GM21576 (cell line): ENCODE measurements around the gene PTPRD.
"Not testable (repeated sequence)": the region's sequence is repeated elsewhere in the genome, so short reads cannot be mapped to it uniquely, and the experiment has no call there.

Source experiments
- ATAC-seq: cut with Tn5 transposase; IDR thresholded peaks from one replicate; pipeline ENCODE4 v1.9.1; 2021; ENCODE audit warnings: mild to moderate bottlenecking, moderate library complexity; ENCODE audit not compliant: unreplicated experiment

The PTPRD gene

DNA sequence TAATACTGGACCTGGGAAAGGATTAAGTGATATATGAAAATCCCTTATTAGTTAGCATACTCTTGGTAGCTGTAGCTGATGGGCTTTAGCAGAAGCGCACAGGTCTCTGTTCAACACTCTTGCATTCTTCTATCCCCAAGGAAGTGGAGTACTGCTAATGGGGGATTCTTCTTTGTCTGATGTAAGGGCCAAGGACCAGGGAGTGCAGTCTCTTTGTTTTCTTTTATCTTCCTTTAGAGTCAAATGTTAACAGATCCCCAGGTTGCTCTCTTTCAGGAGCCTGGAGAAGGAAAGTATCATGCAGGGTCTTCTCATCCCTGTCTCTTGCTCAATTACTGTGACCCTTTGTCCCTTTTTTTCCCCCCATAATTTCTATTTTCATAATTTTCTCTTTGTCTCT is 1666.3 kb downstream of the PTPRD start:
- ATAC-seq = no peak

DNA sequence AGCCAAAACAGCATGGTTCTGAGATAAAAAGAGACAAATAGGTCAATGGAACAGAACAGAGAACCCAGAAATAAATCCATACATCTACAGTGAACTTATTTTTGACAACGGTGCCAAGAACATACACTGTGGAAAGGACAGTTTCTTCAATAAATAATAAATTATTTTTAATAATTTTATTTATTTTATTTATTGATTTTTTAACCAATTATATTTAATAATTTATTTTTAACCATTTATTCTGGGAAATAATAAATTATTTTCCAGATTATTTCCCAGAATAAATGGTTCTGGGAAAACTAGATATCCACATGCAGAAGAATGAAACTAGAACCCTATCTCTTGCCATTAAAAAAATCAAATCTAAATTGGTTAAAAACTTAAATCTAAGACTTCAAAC is 1669.4 kb downstream of the PTPRD start:
- ATAC-seq = no peak

DNA sequence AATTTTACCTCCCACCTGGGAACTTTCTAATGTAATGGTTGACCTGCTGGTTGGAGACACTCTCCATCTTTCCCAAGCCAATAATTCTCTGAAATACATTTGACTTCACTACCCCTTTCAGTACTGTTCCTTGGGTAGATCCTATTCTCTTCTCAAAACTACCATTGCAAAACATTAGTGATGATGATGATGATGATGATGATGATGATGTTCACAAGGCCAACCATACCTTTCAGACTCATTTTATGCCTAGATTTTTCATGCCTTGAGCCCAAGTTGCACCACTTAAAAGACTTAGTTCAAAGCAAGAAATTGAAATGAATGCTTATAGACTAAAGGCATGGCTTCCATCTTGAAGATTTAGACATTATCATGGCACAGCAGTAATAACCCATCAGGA is 1672.2 kb downstream of the PTPRD start:
- no peak for ATAC-seq

DNA sequence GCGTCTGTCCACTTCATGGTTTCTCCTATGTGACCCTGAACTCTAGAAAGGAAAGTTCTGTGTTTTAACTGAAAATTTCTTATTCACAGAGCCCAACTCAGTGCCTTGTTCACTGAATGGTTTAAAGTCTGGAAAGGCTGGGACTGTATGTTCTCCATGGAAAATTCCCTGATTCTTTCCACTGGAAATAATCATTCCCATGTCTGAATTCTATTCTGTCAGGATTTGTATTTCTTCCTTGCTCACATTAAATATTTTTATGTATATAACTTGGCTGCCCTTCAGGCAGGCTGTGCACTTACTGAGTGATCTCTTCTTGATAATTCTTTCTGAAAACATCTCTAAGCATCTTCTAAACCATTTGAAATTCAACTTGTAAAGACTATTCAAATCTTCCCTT is 1686.3 kb downstream of the PTPRD start:
- no peak for ATAC-seq

DNA sequence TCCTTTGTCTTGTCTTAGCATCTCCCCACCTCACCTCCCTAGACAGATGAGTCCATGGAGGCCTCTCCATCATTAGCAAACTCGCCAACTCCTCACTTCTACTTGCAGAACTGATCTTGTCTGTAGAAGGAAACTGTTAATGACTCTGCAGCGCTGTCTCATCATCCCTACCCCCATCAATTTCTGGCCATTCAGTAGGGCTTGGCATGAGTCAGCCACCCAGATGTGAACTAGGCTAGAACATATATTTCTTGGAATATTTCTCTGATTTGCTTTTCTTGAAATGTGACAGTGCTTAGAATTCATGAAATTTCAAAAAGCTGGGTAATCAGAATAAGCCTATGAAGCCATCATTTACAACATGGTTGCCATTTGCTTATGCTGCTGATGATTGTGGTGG is 1688.2 kb downstream of the PTPRD start:
- ATAC-seq = no peak

DNA sequence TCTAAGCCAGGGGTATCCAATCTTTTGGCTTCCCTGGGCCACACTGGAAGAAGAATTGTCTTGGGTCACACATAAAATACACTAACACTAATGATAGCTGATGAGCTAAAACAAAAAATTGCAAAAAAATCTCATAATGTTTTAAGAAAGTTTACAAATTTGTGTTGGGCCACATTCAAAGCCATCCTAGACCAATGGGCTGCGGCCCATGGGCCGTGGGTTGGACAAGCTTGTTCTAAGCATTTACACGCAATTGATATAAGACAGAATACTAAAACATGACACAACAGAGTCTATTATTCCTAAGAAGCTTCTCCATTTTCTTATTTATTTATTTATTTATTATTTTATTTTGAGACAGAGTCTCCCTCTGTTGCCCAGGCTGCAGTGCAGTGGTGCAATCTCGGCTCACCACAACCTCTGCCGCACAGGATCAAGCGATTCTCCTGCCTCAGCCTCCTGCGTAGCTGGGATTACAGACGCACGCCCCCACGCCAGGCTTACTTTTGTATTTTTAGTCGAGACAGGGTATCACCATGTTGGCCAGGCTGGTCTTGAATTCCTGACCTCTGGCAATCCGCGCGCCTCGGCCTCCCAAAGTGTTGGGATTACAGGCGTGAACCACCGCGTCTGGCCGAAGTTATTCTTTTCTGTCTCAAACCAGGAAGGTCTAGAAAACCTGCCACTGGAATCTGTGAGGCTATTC is 1692.2 kb downstream of the PTPRD start:
- ATAC-seq = not testable (repeated sequence)

DNA sequence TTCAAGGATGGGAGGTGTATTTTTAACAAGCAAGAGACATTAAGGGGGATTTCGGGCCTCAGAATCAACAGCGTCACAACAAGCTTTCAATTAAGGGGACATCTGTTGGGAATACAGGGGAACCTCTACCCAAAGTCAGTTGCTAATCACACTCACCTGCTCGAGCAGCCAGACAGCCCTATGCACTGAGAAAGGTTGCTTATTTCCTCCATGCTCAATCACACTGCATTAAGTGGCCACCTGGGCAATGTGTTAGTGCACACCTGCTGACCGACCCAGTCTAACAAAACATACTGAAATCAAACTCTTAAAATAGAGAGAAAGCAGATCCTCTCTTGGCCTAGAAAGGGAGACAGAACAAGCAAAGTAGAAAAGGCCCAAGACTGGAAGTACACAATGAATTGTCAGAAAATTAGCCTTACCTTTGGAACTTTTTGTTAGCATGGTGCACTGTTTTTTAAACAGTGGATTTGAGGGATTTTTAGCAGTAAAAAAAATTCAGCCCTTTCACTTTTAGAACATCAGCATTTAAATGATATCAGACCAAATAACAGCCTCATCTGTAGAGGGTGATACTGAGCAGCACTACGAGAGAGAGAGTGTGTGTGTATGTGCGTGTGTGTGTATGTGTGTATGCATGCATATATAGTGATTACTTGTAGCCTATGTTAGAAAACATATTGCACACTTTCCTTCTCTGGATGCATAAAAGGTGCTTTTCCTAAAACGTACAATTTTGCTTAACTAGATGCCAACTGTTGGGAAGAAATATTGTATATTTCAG is 1694.7 kb downstream of the PTPRD start:
- ATAC-seq = no peak

DNA sequence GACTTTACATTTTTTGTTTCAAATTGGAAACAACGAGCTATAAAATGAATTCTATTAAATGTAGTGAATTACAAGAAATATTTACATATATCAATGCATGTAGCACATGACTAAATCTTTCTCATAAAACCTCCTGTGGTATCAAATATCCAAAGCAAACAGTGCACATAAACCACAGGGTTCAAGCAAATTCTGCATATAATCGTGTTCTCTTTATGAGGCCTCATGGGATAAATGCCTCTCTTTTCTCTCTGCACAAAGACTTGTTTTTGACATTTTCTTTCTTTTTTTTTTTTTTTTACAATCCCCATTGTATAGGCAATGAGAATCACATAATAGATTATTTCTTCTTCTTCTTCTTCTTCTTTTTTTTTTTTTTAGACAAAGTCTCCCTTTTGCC is 1696.0 kb downstream of the PTPRD start:
- no peak for ATAC-seq

DNA sequence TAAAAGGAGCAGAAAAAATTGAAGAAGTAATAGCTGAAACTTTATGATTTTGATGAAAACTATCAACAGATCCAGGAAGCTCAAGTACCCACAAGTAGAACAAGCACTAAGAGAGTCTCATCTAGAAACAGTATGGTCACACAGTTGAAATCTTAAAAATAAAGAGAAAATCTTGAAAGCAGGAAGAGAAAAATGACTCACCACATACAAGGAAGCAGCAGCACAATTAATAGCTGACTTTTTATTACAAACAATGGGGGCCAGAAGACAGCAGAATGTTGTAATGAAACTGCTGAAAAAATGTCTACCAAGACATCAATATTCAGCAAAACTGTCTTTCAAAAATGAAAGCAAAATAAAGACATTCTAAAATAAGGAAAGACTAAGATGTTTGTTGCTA is 1704.9 kb downstream of the PTPRD start:
- ATAC-seq = no peak

DNA sequence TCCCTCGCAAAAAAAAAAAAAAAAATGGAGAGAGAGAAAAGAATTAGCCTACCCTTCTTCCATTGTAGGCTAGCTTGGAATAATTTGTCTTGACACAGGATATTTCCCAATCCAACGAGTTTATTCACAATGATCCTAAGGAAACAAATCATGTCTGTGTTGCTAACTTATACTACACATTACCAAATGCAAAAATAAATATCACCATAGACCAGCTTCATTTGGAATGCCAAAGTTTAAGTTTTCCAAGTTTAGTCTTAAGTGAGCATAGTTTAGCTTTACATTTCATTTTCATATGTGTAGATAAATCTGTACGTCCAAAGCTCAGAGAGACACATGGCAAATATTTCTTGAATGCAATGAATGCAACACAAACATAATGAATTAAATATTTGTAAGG is 1707.1 kb downstream of the PTPRD start:
- ATAC-seq = no peak

DNA sequence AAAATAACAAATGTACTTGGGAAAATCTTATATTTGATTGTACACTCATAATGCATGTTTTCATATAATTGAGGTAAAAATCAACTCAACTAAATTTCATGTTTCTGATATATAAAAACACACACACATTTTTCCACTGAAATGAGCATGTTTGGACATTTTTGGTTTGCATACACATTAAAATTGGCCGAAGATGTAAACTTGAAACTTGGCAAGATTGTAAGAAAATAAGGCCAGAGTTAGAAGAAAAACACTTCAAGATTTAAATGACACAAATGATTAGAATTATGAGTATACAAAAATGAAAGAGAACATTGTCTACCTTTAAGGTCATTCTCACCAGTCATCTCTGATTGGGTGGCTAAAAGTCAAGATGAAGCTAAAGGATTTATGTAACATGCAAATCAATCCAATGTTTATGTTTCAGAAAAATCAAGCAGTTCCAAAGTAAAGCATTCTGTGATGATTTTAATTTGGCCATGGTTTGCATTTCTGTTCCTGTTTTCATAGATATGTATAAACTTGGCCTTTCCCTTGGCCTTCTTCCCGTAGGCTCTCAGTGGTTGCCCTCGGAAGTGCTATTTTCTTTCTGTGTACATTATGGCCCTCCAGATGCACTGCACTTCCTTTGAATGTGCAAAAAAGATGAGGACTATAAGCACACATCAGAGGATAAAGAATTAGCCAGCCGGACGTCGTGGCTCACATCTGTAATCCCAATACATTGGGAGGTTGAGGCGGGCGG is 1707.9 kb downstream of the PTPRD start:
- no peak for ATAC-seq

DNA sequence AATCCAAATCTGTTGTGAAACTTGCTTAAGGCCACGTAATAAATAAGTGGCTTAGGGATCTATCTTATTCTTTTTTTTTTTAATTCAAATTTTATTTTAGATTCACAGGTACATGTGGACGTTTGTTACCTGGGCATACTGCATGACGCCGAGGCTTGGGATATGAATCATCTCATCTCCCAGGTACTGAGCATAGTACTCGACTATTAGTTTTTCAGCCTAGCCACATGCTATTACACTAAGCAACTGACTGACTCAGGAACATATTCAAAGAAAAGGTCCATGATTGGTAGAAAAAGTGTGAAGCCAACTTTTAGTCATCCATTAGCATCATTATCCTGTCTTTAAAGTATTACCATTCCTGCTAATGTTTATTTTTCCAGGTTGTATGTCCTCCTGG is 1709.7 kb downstream of the PTPRD start:
- ATAC-seq = no peak

DNA sequence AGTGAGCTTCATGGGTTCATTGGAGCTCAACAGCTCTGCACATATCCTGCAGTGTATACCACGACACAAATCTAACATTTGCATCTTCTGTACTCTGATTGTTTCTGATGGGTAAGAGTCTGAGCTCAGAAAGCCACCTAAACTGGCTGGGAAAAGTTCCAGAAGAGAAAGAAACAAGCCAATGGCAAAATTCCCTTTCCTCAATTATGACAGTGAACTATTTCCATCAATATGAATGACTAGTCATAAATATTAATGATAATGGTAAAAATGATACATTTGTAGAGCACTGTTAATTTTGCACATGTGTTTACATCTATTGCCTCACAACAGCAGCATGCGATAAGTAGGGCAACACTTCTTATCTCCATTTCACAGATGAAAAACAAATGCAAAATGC is 1711.7 kb downstream of the PTPRD start:
- no peak for ATAC-seq

DNA sequence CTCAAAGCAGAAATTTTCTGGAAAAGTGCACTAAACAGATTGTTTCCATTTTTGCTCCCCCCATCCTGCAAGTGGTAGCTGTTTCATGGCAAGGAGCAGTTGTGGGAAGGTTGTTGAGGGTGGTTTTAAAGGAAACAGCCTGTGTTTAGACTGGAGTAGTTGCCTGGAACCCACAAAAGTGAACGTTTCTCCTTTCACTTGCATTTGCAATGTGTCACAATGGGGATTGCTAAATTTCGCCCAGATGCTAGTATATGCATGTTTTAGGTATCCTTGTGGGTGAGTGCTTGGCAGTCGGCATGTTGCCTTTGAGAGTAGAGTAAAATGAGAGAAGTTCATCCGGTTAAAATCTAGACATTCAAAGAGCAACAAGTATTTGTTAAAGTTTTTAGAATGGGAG is 1713.3 kb downstream of the PTPRD start:
- ATAC-seq = no peak

DNA sequence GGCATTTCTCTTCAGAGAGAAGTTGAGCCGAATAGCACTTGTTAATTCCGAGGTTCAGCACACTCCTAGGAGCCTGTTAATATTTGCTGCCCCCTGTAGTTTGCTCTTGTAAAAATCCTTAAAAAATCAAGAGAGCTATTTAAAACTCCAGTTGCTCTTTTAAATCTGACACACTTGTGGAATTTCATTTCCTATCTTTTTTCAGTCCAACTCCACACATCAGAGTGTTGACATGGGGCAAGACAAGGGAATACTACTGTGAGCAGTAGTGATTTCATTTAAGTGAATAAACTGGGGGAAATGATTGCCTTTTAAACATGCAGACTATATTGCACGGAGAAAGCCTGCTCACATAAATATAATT is 1717.0 kb downstream of the PTPRD start:
- ATAC-seq = no peak

DNA sequence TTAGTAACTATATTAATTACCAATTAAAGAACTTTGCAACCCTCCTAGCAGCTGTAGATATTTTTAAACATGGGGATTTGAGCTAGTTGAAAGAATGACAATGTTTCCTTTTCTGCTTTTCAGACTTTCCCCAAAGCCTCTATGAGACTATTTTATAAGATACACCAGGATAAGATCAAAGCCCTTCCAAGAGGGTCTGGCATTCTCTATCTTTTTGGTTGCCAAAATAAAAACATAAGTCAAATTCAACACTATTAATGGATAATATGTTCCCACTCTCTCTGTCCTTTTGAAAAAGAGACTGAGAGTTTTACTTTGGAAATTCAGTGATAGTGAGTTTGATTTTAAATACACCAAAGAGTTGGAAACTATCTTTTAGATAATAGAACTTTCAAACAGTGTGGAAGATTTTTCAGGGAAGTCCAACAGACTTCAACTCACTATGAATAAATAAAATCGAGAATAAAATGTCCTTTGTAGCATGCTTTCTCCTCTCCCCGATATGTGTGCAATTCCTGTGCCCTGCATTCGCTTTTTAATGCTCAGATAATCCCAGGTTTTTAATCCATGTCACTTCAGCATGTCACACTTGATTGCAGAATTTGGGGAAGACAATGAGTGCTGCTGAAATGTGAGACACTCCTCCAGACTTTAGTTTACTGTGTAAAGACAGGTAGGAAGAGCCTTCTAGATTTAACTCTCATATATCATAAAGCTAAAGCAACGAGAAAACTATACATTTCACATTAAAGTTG is 1717.5 kb downstream of the PTPRD start:
- no peak for ATAC-seq

DNA sequence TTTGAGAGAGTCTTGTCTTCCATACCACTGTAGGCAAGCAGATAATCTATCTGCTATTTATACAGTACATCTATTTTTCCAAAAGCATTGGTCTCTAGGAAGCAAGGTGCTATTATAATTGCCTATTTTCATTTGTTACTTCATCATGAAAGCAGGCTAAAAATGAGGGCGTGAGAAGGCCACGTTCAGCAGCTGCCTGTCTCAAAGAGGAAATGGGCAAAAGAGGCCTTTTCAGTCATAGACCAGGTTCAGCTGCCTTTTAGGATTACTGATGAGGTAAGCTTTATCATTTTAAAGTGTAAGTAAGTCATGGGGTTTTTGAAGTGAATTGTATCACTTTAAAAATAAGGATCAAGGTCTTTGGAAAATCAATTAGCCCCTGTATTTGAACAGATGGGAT is 1722.1 kb downstream of the PTPRD start:
- no peak for ATAC-seq

DNA sequence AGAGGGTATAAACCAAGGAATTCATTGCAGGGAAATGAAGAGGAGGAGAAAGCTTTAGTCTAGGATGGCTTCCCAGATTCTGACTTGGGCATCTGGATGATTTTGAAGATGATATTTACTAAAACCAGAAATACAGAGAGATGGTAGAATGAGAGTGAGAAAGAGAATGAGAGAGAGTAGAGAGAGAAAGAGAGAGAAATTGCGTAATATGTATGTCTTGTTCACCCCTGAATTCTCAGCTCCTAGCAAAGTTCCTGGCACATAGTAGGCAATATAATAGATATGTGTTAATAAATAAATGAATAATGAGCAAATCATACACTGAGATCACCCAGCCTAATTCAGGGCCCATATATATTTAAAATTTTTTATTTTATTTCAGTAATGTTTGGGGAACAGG is 1723.7 kb downstream of the PTPRD start:
- ATAC-seq = no peak

DNA sequence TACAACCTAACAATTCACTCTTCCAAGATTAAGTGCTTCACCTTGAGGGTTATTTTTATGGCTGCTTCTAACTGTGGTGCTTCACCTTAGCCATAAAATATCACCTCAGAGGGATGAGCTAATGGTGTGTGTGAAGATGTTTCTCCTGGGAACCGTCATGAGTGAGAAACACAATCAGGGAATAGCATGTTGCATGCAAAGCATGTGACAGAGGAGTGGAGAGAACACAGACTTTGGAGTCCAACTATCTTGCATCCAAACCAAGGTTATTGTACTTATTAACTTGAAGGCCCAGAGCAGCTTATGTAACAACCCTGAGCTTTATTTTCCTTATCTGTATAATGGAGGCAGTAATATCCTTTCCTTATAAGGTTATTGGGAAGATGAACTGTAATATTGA is 1724.2 kb downstream of the PTPRD start:
- no peak for ATAC-seq

DNA sequence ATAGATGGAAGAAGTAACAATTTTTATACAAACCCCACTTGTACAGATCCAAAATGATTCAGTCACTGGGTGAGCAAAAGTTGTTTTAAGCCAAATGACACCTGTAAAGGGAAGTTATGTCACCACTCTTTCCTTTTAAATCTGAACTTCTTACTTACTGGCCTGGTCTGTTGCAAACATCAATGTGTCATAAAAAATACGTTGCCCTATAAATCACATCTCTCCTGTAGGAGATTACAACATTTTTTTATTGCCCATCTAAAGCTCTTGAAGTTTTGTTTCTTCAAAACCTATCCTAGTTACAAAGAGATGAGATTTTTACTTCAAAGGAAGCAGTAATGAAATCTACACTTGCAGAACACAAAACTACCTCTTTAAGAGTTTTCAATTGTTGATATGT is 1725.4 kb downstream of the PTPRD start:
- no peak for ATAC-seq

DNA sequence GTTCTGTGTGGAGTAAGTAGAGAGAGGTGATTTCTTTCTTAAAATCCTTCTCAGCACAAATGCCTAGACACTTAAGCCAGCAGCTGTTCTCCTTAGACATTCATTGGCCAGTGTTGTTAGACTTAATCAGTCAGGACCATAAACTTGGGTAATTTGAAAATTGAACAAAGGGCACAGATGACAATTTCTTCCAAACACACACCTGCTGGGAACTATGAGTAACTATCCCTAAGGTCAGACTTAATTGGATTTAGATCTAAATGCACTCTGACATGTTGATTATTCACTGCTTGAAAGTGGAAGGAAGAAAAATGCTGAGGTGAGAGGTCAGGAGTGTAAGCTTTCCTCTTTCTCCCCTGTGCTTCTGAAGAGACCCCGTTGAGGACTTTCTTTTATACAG is 1729.5 kb downstream of the PTPRD start:
- ATAC-seq = no peak
